ENCODE data around the gene EXT2.

The EXT2 gene

GRCh38 chr11:44275241-44275640 lies 179.8 kb downstream of the EXT2 start:
- H3K4me3 ChIP-seq (ENCODE audit: low read depth, low read length) = no peak overlapping the region
- TF ChIP-seq, protein P1, sequence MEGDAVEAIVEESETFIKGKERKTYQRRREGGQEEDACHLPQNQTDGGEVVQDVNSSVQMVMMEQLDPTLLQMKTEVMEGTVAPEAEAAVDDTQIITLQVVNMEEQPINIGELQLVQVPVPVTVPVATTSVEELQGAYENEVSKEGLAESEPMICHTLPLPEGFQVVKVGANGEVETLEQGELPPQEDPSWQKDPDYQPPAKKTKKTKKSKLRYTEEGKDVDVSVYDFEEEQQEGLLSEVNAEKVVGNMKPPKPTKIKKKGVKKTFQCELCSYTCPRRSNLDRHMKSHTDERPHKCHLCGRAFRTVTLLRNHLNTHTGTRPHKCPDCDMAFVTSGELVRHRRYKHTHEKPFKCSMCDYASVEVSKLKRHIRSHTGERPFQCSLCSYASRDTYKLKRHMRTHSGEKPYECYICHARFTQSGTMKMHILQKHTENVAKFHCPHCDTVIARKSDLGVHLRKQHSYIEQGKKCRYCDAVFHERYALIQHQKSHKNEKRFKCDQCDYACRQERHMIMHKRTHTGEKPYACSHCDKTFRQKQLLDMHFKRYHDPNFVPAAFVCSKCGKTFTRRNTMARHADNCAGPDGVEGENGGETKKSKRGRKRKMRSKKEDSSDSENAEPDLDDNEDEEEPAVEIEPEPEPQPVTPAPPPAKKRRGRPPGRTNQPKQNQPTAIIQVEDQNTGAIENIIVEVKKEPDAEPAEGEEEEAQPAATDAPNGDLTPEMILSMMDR (IDR thresholded peaks at IDR 0.05; ENCODE audit: low read depth, low read length, missing control alignments) = no peak
- no peak for DNase-seq (ENCODE audit: low read depth)

DNA sequence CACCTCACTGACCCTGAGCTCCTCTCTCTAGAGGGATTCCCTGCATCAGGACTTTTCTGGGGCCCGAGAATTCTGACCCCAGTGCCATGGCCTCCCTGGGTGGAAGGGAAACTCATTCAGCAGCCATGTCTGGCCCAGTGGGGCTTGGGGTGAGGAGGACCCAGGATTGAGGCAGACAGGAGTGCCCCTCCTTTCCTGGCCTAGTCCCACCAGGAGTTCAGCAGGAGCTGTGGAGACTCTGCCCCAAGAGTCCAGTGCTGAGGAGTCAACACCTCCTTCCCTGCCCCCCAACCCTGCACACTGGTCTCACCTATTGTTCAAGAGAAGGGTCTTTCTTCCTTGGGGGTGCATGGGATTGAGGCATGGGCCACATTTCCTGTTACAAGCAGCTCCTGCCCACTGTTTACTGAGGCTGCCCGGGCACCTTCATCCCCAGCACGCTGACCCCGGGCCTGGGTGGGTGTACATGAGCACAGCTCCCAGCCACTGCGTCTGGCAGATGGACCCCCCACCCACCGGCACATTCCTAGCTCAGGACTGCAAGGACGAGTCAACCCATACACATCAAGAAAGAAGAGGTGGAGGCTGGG lies 180.6 kb downstream of the EXT2 start:
- no peak for DNase-seq (ENCODE audit: low read depth)
- H3K4me3 ChIP-seq (ENCODE audit: low read depth, low read length) = no peak overlapping the region
- TF ChIP-seq, protein P1 (IDR thresholded peaks at IDR 0.05; ENCODE audit: low read depth, low read length, missing control alignments) = no peak

- TF ChIP-seq, protein P1 (IDR thresholded peaks at IDR 0.05; ENCODE audit: low read depth, low read length, missing control alignments) = no peak
- DNase-seq (ENCODE audit: low read depth) = no peak
- no peak overlapping the region for H3K4me3 ChIP-seq (ENCODE audit: low read depth, low read length)
These were observed 182.0 kb downstream of the EXT2 start for GRCh38 chr11:44277196-44278090.

GRCh38 chr11:44279483-44279882 lies 184.0 kb downstream of the EXT2 start:
- no peak overlapping the region for H3K4me3 ChIP-seq (ENCODE audit: low read depth, low read length)
- TF ChIP-seq, protein P1 (IDR thresholded peaks at IDR 0.05; ENCODE audit: low read depth, low read length, missing control alignments) = no peak
- DNase-seq (ENCODE audit: low read depth) = no peak

- DNase-seq (ENCODE audit: low read depth) = no peak
- H3K4me3 ChIP-seq (ENCODE audit: low read depth, low read length) = no peak overlapping the region
- TF ChIP-seq, protein P1 (IDR thresholded peaks at IDR 0.05; ENCODE audit: low read depth, low read length, missing control alignments) = no peak
These were observed 184.8 kb downstream of the EXT2 start for GRCh38 chr11:44280257-44280656.

GRCh38 chr11:44281151-44281550 lies 185.7 kb downstream of the EXT2 start:
- DNase-seq (ENCODE audit: low read depth) = no peak
- TF ChIP-seq, protein P1 (IDR thresholded peaks at IDR 0.05; ENCODE audit: low read depth, low read length, missing control alignments) = no peak

More at GRCh38 chr11:44281151-44281550, 185.7 kb downstream of the EXT2 start:
- H3K4me3 ChIP-seq (ENCODE audit: low read depth, low read length) = no peak overlapping the region

All from GM12864 (cell line).